GM19239 (cell line): ENCODE measurements around the gene PPP2R1A.

ENCODE experiments used
- DNase-seq: peaks from one replicate; pipeline ENCODE4 v3.0.0; 2011; ENCODE audit warnings: low spot score; ENCODE audit not compliant: insufficient read length
- FAIRE-seq: peaks from 2 replicates; lab custom pipeline; 2011; peaks lifted over from hg19 to GRCh38; lab: Jason Lieb, UNC

Gene PPP2R1A

GRCh38 chr19:52189735-52190486 lies at the start of gene PPP2R1A:
Gene PPP2R1A, plus strand, starts transcription at chr19:52190052. Its CDS starts 45 bp downstream, at chr19:52190097.
- FAIRE-seq (peak; percentile 100), DNase-seq (peak; percentile 81)

GRCh38 chr19:52141203-52141602 lies 48.6 kb upstream of the PPP2R1A start:
- DNase-seq (no peak), FAIRE-seq (no peak)

- no peak for DNase-seq
- FAIRE-seq = no peak
These were observed 47.8 kb upstream of the PPP2R1A start for GRCh38 chr19:52142001-52142595.

- DNase-seq (no peak), FAIRE-seq (no peak)
These were observed 41.6 kb upstream of the PPP2R1A start for GRCh38 chr19:52148256-52148655.

- no peak for FAIRE-seq
- DNase-seq = no peak
These were observed 34.1 kb upstream of the PPP2R1A start for GRCh38 chr19:52155596-52156359.

GRCh38 chr19:52170304-52170703 lies 19.5 kb upstream of the PPP2R1A start:
- FAIRE-seq (no peak), DNase-seq (no peak)

- DNase-seq = peak; percentile 37
- FAIRE-seq = no peak
These were observed 19.0 kb upstream of the PPP2R1A start for GRCh38 chr19:52170863-52171320.

GRCh38 chr19:52171321-52172169 lies 18.3 kb upstream of the PPP2R1A start, which contains the start of gene ZNF836:
Gene ZNF836, minus strand, starts transcription at chr19:52171621. Its CDS starts 3,549 bp downstream, at chr19:52168072.
- DNase-seq (peak; percentile 79), FAIRE-seq (peak; percentile 95)

GRCh38 chr19:52172347-52172746 lies 17.5 kb upstream of the PPP2R1A start:
- DNase-seq (no peak), FAIRE-seq (no peak)

- FAIRE-seq (no peak), DNase-seq (no peak)
These were observed 13.3 kb upstream of the PPP2R1A start for GRCh38 chr19:52176574-52176973.

- no peak for DNase-seq
- FAIRE-seq = no peak
These were observed 2.4 kb upstream of the PPP2R1A start for GRCh38 chr19:52187407-52187806.

- DNase-seq (no peak), FAIRE-seq (no peak)
These were observed 774 bp upstream of the PPP2R1A start for GRCh38 chr19:52188822-52189734.

- peak; percentile 40 for FAIRE-seq
- no peak for DNase-seq
These were observed 838 bp downstream of the PPP2R1A start for GRCh38 chr19:52190487-52191293.

- no peak for FAIRE-seq
- no peak for DNase-seq
These were observed 1.5 kb downstream of the PPP2R1A start for GRCh38 chr19:52191389-52191788.

GRCh38 chr19:52191951-52192350 lies 2.1 kb downstream of the PPP2R1A start:
- FAIRE-seq (no peak), DNase-seq (no peak)

GRCh38 chr19:52196256-52196967 lies 6.6 kb downstream of the PPP2R1A start:
- FAIRE-seq = no peak
- DNase-seq = no peak

GRCh38 chr19:52197964-52198363 lies 8.1 kb downstream of the PPP2R1A start:
- no peak for FAIRE-seq

GRCh38 chr19:52198678-52199077 lies 8.8 kb downstream of the PPP2R1A start:
- DNase-seq (no peak), FAIRE-seq (no peak)

More at GRCh38 chr19:52197964-52198363, 8.1 kb downstream of the PPP2R1A start:
- DNase-seq = no peak
